A673 (cell line): ENCODE measurements around the gene TAS2R1. TPM values are rescaled to one million over a fixed set of nuclear protein-coding genes. Genes with fewer than 3 reads are reported as not detected.

Experiments used
- BruUV-seq: library from RNA; stranded (reverse); fragments of 400-500 nt; replicated peaks from 2 replicates; lab custom pipeline; 2021; lab: Mats Ljungman, UMichigan
- CTCF ChIA-PET: fragments of 300-600 bp; sonication (Branson Sonifier 250); formaldehyde crosslinking; loops from one replicate; lab custom pipeline; 2022; ENCODE audit warnings: antibody characterized with exemption; lab: Charles Lee
- POLR2A ChIA-PET: fragments of 300-600 bp; sonication (Branson Sonifier 250); formaldehyde crosslinking; loops from one replicate; lab custom pipeline; 2022; ENCODE audit warnings: antibody characterized with exemption; ENCODE audit not compliant: low non-redundant PET; lab: Charles Lee
- DNase-seq: peaks from one replicate; pipeline ENCODE4 v3.0.0-alpha.2; 2015; ENCODE audit warnings: low spot score
- H3K27ac ChIP-seq: fragments of 200-600 bp; sonication (generic); 2 replicates; pipeline ENCODE4 v1.5.1; 2016; ENCODE audit warnings: mixed run types, low read depth, mild to moderate bottlenecking, mixed read lengths, antibody characterized with exemption, low read length; ENCODE audit not compliant: poor library complexity, severe bottlenecking
- H3K27me3 ChIP-seq: fragments of 200-600 bp; sonication (generic); replicated peaks from 2 replicates; pipeline ENCODE4 v1.6.1; 2017; ENCODE audit warnings: mixed run types, low read depth, mild to moderate bottlenecking, mixed read lengths, antibody characterized with exemption, low read length; ENCODE audit not compliant: insufficient read depth, poor library complexity
- H3K36me3 ChIP-seq: fragments of 200-600 bp; sonication (generic); 2 replicates; pipeline ENCODE4 v1.6.1; 2016; ENCODE audit warnings: mixed run types, mild to moderate bottlenecking, mixed read lengths, antibody characterized with exemption, low read length; ENCODE audit not compliant: insufficient read depth, poor library complexity, severe bottlenecking
- H3K4me1 ChIP-seq: fragments of 200-600 bp; sonication (generic); 2 replicates; pipeline ENCODE4 v1.6.1; 2017; ENCODE audit warnings: mixed run types, mild to moderate bottlenecking, mixed read lengths, antibody characterized with exemption, low read length; ENCODE audit not compliant: insufficient read depth, poor library complexity, severe bottlenecking
- H3K4me3 ChIP-seq: fragments of 200-600 bp; sonication (generic); 2 replicates; pipeline ENCODE4 v1.5.1; 2016; ENCODE audit warnings: low read depth, mixed run types, mild to moderate bottlenecking, mixed read lengths, low read length; ENCODE audit not compliant: poor library complexity, severe bottlenecking
- H3K9me3 ChIP-seq: fragments of 200-600 bp; sonication (generic); 2 replicates; pipeline ENCODE4 v1.6.1; 2016; ENCODE audit warnings: mixed run types, low read depth, mild to moderate bottlenecking, mixed read lengths, antibody characterized with exemption, low read length; ENCODE audit not compliant: poor library complexity, severe bottlenecking
- CTCF ChIP-seq: fragments of 300-800, 200-600 bp; sonication (generic); conservative IDR thresholded peaks from 2 replicates; pipeline ENCODE4 v1.5.1; 2017; ENCODE audit warnings: low read depth, mild to moderate bottlenecking, antibody characterized with exemption, low read length, moderate library complexity, mixed read lengths
- EZH2 ChIP-seq: fragments of 200-600 bp; sonication (generic); IDR thresholded peaks from 2 replicates; pipeline ENCODE4 v1.6.1; 2017; ENCODE audit warnings: borderline replicate concordance, low read depth, mild to moderate bottlenecking, mixed read lengths, antibody characterized with exemption, low read length; ENCODE audit not compliant: poor library complexity, severe bottlenecking
- intact Hi-C: fragments of 100-400 bp; cut with micrococcal nuclease; formaldehyde crosslinking; loops from one replicate; pipeline ENCODE4 v1.10.0; 2022; ENCODE audit not compliant: unreplicated experiment
- total RNA-seq: library from RNA; stranded (reverse); gene quantifications from 2 replicates; pipeline ENCODE4 v1.2.3, GENCODE V29; 2021

Gene TAS2R1
- total RNA-seq, 1 experiment from 2014 or later = not detected

GRCh38 chr5:9617221-9617620, 12.9 kb downstream of the TAS2R1 start:
- Histone ChIP-seq H3K4me3 (no peak overlapping the region), H3K27me3 (no peaks in the 10 kb centered on the region), H3K4me1 (no peaks in the 10 kb centered on the region), H3K27ac (no peak overlapping the region), H3K9me3 (no peaks in the 10 kb centered on the region), H3K36me3 (no peaks in the 10 kb centered on the region)
- no peak for TF ChIP-seq EZH2
- no peak for TF ChIP-seq CTCF
- BruUV-seq = no TSS peak
- CTCF ChIA-PET = no interaction called here
- DNase-seq = no peak
- intact Hi-C loops = no loop called here
- POLR2A ChIA-PET = no interaction called here

- Histone ChIP-seq H3K27me3 (no peaks in the 10 kb centered on the region), H3K4me1 (no peaks in the 10 kb centered on the region), H3K4me3 (no peak overlapping the region), H3K9me3 (no peaks in the 10 kb centered on the region), H3K36me3 (no peaks in the 10 kb centered on the region), H3K27ac (no peak overlapping the region)
- intact Hi-C loops = no loop called here
- no peak for DNase-seq
- ChIA-PET POLR2A (no interaction called here), CTCF (no interaction called here)
- no TSS peak for BruUV-seq
- TF ChIP-seq CTCF (no peak), EZH2 (no peak)
Measured at GRCh38 chr5:9615331-9615730, 14.8 kb downstream of the TAS2R1 start.

GRCh38 chr5:9613360-9613759, 16.8 kb downstream of the TAS2R1 start:
- BruUV-seq = no TSS peak
- no peaks in the 10 kb centered on the region for H3K9me3 ChIP-seq
- H3K27ac ChIP-seq = no peak overlapping the region
- ChIA-PET POLR2A (no interaction called here), CTCF (no interaction called here)
- H3K4me3 ChIP-seq = no peak overlapping the region
- no peaks in the 10 kb centered on the region for H3K4me1 ChIP-seq
- no peak for DNase-seq
- no peaks in the 10 kb centered on the region for H3K27me3 ChIP-seq
- intact Hi-C loops = no loop called here
- TF ChIP-seq EZH2 (no peak), CTCF (no peak)
- H3K36me3 ChIP-seq = no peaks in the 10 kb centered on the region
